Prostate gland (tissue), 2 donors: ENCODE results near the gene SLX4. TPM values are rescaled to one million over a fixed set of nuclear protein-coding genes. Genes with fewer than 3 reads are reported as not detected.

Experiments used
- DNase-seq: peaks from one replicate; pipeline ENCODE4 v3.0.0-alpha.2; 2019; ENCODE audit warnings: low spot score
- H3K27ac ChIP-seq, 2 donors: fragments of 200-600 bp; sonication (generic); 2 replicates each; pipeline ENCODE4 v1.5.1; 2017 to 2019
- H3K27me3 ChIP-seq: fragments of 200-600 bp; sonication (generic); replicated peaks from 2 replicates; pipeline ENCODE4 v1.5.1; 2019; ENCODE audit not compliant: insufficient read depth
- H3K36me3 ChIP-seq, 2 donors: fragments of 200-600 bp; sonication (generic); 1 replicate in 1 of 2; 2 replicates in 1 of 2; pipeline versions ENCODE4 v1.5.1 to v1.8.1; 2017 to 2019
- H3K4me1 ChIP-seq: fragments of 200-600 bp; sonication (generic); replicated peaks from 2 replicates; pipeline ENCODE4 v1.5.1; 2019
- H3K4me3 ChIP-seq, 2 donors: fragments of 200-600 bp; sonication (generic); 2 replicates each; pipeline ENCODE4 v1.5.1; 2017 to 2019
- H3K9me3 ChIP-seq: fragments of 200-600 bp; sonication (generic); 2 replicates; pipeline ENCODE4 v1.5.1; 2017
- POLR2A ChIP-seq: fragments of 450-650 bp; IDR thresholded peaks from one replicate; pipeline ENCODE4 v1.6.1; 2016; ENCODE audit warnings: antibody characterized with exemption, mild to moderate bottlenecking
- POLR2AphosphoS5 ChIP-seq: sonication (generic); formaldehyde crosslinking; IDR thresholded peaks from one replicate; pipeline ENCODE4 v1.6.1; 2017; ENCODE audit warnings: antibody characterized with exemption
- WGBS: methylation state at CpG from one replicate; pipeline ENCODE4 v1.1.5; 2018; 5-methylcytosine and 5-hydroxymethylcytosine counted together
- intact Hi-C: fragments of 100-400 bp; cut with DNase I; formaldehyde crosslinking; loops from one replicate; pipeline ENCODE4 v1.14.2; 2022
- total RNA-seq, 2 donors: library from RNA; depleted of rRNA; stranded (reverse); fragments of >200 nt; gene quantifications; one replicate each; pipeline ENCODE4 v1.1.0, GENCODE V29; 2016
- TF ChIP-seq, protein P1 (sequence below), 4 experiments: fragments of 200-600 bp in 2 of 4; fragments of 450-650 bp in 2 of 4; sonication (generic) in 2 of 4; IDR thresholded peaks; 1 replicate in 3 of 4; 2 replicates in 1 of 4; pipeline ENCODE4 v1.5.1; 2016 to 2019; ENCODE audit warnings: antibody characterized with exemption in 4 of 4, mild to moderate bottlenecking in 2 of 4, moderate library complexity in 2 of 4

SLX4 gene
- total RNA-seq, 2 donors from 2014 or later = 4.9 to 14.7 TPM

DNA sequence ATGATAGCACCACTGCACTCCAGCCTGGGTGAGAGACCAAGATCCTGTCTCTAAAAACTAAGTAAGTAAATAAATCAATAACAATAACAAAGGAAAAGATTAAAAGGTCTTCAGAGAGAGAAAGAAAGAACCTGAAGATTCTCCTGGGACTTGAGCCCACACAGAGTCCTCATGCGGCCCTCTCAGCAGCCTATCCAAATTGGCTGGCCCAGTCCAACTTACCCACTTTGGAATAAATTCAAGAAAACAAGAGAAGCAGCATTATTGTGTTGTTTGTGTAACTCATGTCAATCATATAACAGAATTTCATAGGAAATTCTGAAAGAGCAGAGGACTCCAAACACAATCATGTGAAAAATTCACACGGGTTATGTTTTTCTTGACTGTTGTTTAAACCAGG is 3.8 kb downstream of the SLX4 start:
- 90% methylated on average over 2 of the region's 2 CpGs for WGBS
- no peak for DNase-seq
- intact Hi-C loops = no loop called here
- Histone ChIP-seq H3K4me3 (no peak overlapping the region), H3K36me3 (no peaks in the 10 kb centered on the region), H3K9me3 (no peaks in the 10 kb centered on the region), H3K4me1 (peaks cover 1% of the 10 kb centered on the region), H3K27ac (no peak overlapping the region), H3K27me3 (no peaks in the 10 kb centered on the region)
- TF ChIP-seq POLR2A = no peak
- no peak for TF ChIP-seq POLR2AphosphoS5
- TF ChIP-seq, protein P1, sequence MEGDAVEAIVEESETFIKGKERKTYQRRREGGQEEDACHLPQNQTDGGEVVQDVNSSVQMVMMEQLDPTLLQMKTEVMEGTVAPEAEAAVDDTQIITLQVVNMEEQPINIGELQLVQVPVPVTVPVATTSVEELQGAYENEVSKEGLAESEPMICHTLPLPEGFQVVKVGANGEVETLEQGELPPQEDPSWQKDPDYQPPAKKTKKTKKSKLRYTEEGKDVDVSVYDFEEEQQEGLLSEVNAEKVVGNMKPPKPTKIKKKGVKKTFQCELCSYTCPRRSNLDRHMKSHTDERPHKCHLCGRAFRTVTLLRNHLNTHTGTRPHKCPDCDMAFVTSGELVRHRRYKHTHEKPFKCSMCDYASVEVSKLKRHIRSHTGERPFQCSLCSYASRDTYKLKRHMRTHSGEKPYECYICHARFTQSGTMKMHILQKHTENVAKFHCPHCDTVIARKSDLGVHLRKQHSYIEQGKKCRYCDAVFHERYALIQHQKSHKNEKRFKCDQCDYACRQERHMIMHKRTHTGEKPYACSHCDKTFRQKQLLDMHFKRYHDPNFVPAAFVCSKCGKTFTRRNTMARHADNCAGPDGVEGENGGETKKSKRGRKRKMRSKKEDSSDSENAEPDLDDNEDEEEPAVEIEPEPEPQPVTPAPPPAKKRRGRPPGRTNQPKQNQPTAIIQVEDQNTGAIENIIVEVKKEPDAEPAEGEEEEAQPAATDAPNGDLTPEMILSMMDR (IDR thresholded peaks at IDR 0.05) = no peak

DNA sequence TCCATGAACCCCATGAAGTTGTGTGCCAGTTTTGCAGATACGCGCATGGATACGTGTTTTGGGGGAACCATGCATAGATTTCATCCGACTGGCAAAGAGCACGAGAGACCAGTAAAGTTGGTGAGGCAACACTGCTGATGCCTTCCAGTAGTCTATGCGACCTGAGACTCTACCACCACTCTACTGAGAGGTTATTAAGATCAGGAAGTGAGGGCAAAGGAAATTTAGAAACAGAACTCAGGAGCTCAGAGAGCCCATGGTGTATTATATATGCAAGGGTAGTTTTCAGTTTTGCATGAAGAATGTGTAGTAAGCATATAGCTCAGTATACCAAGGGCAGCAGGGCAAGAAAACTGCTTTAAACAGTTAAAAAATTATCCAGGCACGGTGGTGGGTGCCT is 4.2 kb downstream of the SLX4 start:
- WGBS = 92% methylated on average over 7 of the region's 7 CpGs
- H3K4me3 ChIP-seq = no peak overlapping the region
- H3K27me3 ChIP-seq = no peaks in the 10 kb centered on the region
- intact Hi-C loops = no loop called here
- H3K36me3 ChIP-seq = no peaks in the 10 kb centered on the region
- TF ChIP-seq POLR2AphosphoS5 = no peak
- TF ChIP-seq POLR2A = no peak
- TF ChIP-seq, protein P1 (IDR thresholded peaks at IDR 0.05) = no peak
- no peak overlapping the region for H3K27ac ChIP-seq
- no peaks in the 10 kb centered on the region for H3K4me1 ChIP-seq
- no peak for DNase-seq
- no peaks in the 10 kb centered on the region for H3K9me3 ChIP-seq

GRCh38 chr16:3606441-3606840 is 5.0 kb downstream of the SLX4 start:
- DNase-seq = no peak
- H3K27ac ChIP-seq = no peak overlapping the region
- TF ChIP-seq POLR2A (no peak), POLR2AphosphoS5 (no peak)
- TF ChIP-seq, protein P1 (IDR thresholded peaks at IDR 0.05) = no peak
- no peak overlapping the region for H3K4me3 ChIP-seq
- intact Hi-C loops = no loop called here
- WGBS = 83% methylated on average over 11 of the region's 11 CpGs
- no peaks in the 10 kb centered on the region for H3K4me1 ChIP-seq
- no peaks in the 10 kb centered on the region for H3K36me3 ChIP-seq
- no peaks in the 10 kb centered on the region for H3K27me3 ChIP-seq
- H3K9me3 ChIP-seq = no peaks in the 10 kb centered on the region

GRCh38 chr16:3602320-3602653 is 9.1 kb downstream of the SLX4 start:
- H3K4me3 ChIP-seq = no peak overlapping the region
- intact Hi-C loops = no loop called here
- no peak for DNase-seq
- H3K27me3 ChIP-seq = no peaks in the 10 kb centered on the region
- WGBS = 94% methylated on average over 7 of the region's 7 CpGs
- no peaks in the 10 kb centered on the region for H3K4me1 ChIP-seq
- TF ChIP-seq POLR2AphosphoS5 (no peak), POLR2A (no peak)
- TF ChIP-seq, protein P1 (IDR thresholded peaks at IDR 0.05) = no peak
- H3K9me3 ChIP-seq = no peaks in the 10 kb centered on the region
- H3K36me3 ChIP-seq = no peaks in the 10 kb centered on the region
- no peak overlapping the region for H3K27ac ChIP-seq

DNA sequence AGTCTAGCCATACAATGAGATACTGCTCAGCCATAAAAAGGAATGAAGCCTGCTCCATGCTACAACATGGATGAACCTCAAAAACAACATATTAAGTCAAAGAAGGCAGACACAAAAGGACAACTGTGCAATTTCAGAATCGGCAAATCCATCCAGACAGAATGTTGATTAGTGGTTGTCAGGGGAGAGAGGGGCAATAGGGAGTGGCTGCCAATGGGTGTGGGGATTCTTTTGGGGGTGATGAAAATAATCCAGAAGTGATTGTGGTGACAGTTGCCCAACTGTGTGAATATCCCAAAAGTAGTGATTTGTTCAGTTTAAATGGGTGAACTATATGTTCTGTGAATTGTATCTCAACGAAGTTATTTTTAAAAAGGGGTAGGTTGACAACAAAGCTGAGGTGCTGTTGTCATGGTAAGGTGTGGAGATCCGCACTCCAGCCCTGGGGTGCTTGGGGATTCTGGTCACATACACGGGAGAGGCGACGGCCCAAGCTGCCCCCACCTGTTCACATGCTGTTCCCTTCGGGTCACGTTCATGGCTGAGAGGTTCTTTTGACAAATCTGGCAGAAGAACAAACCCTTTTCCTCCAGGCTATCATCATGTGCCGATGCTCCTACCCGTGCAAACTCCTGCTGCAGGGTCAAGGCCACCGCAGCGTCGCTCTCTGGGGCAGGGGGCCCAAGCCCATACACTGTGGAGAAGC is 9.6 kb downstream of the SLX4 start:
- H3K4me3 ChIP-seq = no peak overlapping the region
- DNase-seq = no peak
- 91% methylated on average over 13 of the region's 13 CpGs for WGBS
- TF ChIP-seq POLR2A = no peak
- TF ChIP-seq, protein P1 (IDR thresholded peaks at IDR 0.05) = no peak
- TF ChIP-seq POLR2AphosphoS5 = no peak
- H3K36me3 ChIP-seq = no peaks in the 10 kb centered on the region
- no peaks in the 10 kb centered on the region for H3K9me3 ChIP-seq
- H3K27ac ChIP-seq = no peak overlapping the region
- intact Hi-C loops = no loop called here
- no peaks in the 10 kb centered on the region for H3K27me3 ChIP-seq
- no peaks in the 10 kb centered on the region for H3K4me1 ChIP-seq
